GM18505 (cell line): ENCODE measurements around the gene CDRT15L2.
"Not testable (repeated sequence)": the region's sequence is repeated elsewhere in the genome, so short reads cannot be mapped to it uniquely, and the experiment has no call there.

ENCODE experiments used
- ATAC-seq: cut with Tn5 transposase; IDR thresholded peaks from one replicate; pipeline ENCODE4 v1.9.1; 2021; ENCODE audit not compliant: unreplicated experiment
- POLR2A ChIP-seq: IDR thresholded peaks from 4 replicates; pipeline ENCODE4 v1.6.1; 2011; ENCODE audit warnings: borderline replicate concordance; ENCODE audit not compliant: insufficient read depth, insufficient read length; ENCODE audit errors: extremely low read depth

CDRT15L2 gene

DNA sequence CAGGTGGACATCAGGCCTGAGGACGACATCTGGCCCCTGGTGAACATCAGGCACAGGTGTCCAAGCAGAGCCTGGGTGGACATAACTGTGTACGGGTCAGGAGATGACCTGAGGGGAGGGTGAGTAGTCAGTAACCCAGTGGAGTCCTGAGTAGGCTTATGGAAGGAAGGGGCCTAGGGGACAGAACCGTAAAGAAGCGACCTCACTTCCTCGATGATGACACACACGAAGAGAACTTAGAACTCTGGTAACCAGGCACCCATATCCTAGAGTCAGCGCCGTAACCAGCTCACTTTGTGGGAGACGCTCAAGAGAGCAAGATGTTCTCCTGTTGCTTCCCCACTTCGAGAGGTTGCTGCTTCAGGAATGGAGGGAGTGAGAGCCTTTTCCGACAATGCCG is at the start of gene CDRT15L2:
TSS of gene CDRT15L2 (plus strand) at position 301 of the 400 bp plus-strand sequence. CDS start at position 321, 20 bp downstream.
- not testable (repeated sequence) for ATAC-seq

DNA sequence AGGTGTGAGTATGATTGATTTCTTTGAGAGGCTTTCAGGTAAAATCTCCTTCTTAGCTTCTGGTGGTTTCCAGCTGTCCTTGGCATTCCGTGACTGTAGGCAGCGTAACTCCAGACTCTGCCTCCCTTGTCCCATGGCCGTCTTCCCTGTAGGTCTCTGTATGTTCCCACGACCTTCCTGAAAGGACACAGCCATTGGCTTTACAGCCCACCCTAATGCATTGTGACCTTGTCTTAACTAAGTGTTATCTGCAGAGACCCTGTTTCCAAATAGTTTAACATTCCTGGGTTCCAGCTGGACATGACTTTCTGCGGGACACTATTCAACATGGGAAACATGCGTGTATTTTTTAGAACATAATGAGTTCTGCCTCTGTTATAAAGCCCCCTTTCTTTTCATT is 49.4 kb upstream of the CDRT15L2 start:
- not testable (repeated sequence) for ATAC-seq

DNA sequence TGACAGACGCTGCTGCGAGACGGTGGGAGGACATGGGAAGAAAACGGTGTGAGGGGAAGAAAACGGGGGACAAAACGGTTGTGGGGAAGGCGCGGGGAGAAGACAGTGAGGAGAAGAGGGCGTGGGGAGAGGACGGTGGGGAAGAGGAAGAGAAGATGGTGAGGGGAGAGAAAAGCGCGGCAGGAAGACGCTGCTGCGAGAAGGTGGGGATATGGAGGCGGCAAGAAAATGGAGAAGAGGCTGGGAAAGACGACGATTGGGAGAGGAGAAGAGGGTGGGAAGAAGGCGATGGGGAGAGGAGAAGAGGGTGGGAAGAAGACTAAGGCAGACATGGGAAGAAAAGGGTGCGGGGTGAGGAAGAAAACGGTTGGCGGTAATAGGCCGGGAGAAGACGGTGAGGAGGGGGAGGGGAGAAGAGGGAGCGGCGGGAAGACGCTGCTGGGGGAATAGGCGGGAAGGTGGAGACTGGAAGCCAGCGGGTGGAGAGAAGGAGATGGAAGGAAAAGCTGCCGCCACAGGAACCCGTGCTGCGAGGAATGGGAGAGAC is 46.9 kb upstream of the CDRT15L2 start:
- not testable (repeated sequence) for ATAC-seq

- not testable (repeated sequence) for ATAC-seq
Measured at GRCh38 chr17:20533206-20533605, 46.3 kb upstream of the CDRT15L2 start.

GRCh38 chr17:20534711-20535550 is 44.6 kb upstream of the CDRT15L2 start:
- ATAC-seq = not testable (repeated sequence)

DNA sequence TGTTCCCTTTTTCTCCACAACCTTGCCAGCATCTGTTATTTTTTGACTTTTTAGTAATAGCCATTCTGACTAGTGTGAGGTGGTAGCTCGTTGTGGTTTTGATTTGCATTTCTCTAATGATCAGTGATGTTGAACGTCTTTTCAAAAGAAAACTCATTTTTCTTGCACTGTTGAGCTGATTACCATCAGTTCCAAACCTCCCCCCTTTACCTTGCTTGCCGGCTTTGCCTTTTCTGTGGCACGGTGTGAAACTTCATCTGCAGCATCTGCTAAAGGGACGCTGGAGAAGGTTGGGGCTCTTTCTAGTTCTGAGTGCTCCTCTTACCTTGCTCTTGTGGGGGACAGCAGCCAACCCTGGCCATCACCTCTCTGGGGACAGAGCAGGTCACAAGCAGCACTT is 39.1 kb upstream of the CDRT15L2 start:
- peak; percentile 98 for ATAC-seq

DNA sequence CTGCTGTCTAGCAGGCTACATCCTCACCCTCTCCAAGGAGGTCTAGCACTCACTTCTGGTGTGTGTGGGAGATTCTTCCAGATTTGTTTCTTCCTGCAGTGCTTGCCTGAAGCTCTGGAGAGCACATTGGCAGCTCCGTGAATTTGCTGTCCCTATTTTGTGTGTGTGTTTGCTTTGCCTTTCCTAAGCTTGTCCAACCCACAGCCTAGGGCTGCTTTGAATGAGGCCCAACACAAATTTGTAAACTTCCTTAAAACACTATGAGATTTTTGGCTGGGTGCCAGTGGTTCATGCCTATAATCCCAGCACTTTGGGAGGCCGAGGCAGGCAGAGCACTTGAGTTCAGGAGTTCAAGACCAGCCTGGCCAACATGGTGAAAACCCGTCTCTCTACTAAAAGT is 38.7 kb upstream of the CDRT15L2 start:
- ATAC-seq = not testable (repeated sequence)

DNA sequence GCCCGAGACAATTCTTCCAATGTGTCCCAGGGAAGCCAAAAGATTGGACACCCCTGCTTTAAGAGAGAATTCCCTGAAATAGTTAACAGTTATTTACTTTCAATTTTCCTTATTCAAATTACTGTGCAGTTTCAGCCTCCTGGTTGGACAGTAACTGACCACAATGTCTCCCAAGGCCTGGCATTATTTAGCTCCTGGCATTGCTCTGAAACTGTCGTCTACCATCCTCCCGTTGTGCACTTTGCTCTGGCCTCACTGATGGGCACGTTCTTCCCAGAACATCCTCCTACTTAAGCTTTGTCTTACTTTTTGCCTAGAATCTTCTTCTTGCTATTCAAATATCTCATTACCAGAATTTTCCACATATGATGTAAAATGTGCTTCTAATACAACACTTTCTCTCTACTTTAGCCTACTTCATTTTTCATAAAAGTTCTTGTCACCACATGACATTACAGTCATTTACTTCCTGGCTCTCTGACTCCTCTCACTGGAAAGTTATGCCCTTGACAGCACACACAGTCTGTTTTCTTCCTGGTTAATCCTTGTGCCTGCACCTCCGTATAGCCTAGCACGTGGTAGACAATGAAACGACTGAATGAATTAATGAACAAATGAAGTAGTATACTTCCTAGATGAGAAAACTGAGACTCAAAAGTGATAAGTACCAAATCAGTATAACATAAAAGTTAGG is 37.5 kb upstream of the CDRT15L2 start:
- not testable (repeated sequence) for ATAC-seq

GRCh38 chr17:20547923-20548322 is 31.6 kb upstream of the CDRT15L2 start:
- ATAC-seq = not testable (repeated sequence)

DNA sequence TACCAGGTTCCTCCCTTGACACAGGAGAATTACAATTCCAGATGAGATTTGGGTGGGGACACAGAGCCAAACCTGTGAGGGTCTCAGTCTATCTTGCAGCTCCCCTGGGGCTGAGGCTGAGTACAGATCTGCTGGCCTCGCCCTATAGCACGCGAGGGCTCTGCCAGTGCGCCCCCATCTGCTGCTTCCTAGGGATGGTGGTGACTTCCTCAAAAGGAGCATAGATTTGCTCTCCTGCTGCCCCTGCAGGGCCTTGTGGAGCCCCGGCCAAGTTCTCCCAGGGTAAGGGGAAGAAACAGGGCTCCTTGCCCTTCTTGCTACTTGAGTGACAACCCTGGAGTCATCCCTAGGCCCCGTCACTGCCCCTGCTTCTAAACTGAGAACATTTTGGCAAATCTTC is 26.6 kb upstream of the CDRT15L2 start:
- ATAC-seq = not testable (repeated sequence)

DNA sequence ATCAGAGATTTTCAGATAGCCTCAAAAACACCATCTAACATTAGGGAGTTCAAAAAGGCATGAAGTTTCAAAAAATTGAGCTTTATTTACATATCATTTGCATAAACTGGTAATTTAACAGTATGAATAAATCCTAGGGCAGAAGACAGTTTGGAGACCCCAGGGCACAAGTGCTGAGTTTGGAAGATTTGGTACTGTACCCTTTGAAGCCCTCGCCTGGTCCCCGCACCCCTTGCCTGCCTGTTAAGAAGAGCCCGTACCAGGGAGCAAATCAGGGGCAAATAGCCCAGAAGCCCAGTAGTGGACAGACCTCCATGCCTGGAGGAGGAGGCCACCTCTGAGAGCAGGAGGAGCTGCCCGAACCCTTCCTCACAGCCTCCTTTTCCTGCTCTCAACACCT is 24.8 kb upstream of the CDRT15L2 start:
- ATAC-seq = not testable (repeated sequence)

DNA sequence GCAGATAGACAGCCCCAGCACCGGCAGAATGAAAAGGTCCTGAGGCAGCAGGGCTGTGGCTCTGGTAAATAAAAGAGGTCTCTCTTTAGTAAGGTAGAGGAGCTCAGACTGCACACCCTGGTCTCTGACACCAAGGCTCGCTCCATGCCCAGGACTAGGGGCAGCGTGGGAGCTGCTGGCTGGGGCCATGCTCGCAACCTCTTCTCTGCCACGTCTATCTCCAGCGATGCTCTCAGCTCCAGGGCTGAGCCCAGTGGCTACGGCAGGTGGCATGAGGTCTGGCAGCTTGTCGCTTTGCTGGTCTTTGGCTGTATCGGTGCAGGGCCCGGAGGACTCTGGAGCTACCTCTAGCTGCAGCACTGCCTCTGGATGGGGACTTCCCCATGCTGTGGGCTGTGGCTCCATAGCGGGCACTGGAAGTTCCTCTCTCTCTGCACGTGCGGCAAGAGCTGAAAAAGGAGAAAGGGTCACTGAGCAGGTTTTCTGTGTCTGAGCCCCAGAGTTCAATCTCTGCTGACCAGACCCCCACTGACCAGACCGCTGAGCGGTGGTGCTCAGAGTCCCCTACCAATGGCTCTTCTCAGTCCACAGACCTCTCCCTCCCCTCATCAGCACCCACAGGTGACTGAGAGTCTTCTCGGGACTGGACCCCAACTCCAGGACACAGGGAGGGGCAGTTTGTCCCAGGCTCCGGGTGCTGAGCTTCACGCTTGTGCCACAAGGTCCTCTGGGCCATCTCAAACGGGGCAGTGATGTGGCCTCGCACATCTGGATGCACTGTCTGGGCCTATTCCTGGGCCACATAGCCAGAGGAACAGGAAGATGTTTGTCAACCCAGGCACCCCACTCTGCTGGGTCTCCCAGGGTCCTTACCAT is 24.2 kb upstream of the CDRT15L2 start:
- not testable (repeated sequence) for ATAC-seq

DNA sequence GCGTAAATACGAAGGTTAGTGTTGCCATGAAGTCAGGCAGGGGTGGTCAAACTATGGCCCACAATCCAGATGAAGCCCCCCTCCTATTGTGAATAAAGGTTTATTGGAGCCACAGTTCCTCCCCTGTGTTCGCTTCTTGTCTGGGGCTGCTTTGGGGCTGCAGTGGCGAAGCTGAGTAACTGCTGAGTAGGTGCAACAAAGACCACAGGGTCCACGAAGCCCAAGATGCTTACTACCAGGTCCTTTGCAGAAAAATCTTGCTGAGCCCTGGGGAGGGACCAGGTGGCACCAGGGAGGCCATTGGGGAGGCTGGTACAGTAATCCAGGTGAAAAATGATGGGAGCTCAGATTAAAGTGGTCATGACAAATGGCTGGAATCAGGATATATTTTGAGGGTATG is 21.4 kb upstream of the CDRT15L2 start:
- ATAC-seq = not testable (repeated sequence)

DNA sequence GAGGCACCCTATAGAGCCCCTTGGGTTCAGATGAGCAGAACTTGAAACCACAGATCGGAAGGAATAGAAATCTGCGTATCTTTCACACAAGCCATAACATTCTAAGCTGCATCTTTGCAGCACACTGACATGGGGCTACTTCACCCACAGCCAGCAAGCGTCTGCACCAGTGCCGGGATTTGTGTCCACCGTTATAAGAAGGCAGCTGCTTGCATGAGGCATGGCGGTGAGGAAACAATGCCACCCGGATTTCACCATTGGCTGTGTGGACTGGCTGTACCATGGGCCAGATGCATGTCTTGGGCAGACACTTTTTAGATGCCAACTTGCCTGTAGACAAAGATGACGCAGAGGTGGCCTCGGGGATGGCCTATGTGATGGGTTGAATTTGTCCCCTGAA is 20.5 kb upstream of the CDRT15L2 start:
- not testable (repeated sequence) for ATAC-seq

DNA sequence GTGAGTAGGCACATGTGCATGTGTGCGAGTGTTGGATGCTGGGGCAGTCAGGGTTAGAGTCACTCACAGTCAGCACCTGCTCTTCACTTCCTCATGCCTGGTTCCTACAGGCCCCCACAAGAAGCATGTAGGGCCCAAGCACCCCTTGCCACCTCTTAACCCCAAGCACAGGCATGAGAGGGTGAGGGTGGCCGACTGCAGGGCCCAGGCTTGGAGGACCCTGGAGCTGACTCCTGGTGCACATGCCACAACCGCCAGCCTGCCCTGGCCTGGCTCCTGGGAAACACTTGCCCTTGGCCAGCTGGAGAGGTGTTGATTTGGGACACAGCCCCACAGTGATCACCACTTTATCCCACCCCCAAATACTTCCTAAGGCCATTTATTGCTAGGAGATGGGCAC is 16.9 kb upstream of the CDRT15L2 start:
- TF ChIP-seq POLR2A = no peak
- no peak for ATAC-seq

- not testable (repeated sequence) for ATAC-seq
Measured at GRCh38 chr17:20565245-20565644, 14.3 kb upstream of the CDRT15L2 start.
